PC-3 (cell line): ENCODE data around the gene LBHD1. TPM values are rescaled to one million over a fixed set of nuclear protein-coding genes. Genes with fewer than 3 reads are reported as not detected.

Experiments used
- ATAC-seq: fragments of 200-7000 bp; cut with Tn5 transposase; 2 replicates; pipeline ENCODE4 v1.9.1; 2020; ENCODE audit warnings: mild to moderate bottlenecking, moderate library complexity
- BruUV-seq: library from RNA; stranded (reverse); fragments of 400-500 nt; replicated peaks from 2 replicates; lab custom pipeline; 2021; lab: Mats Ljungman, UMichigan
- CTCF ChIA-PET: fragments of 300-600 bp; sonication (Branson Sonifier 250); formaldehyde crosslinking; loops from one replicate; lab custom pipeline; 2022; ENCODE audit warnings: antibody characterized with exemption; lab: Charles Lee
- POLR2A ChIA-PET: fragments of 300-600 bp; sonication (Branson Sonifier 250); formaldehyde crosslinking; loops from one replicate; lab custom pipeline; 2022; ENCODE audit warnings: antibody characterized with exemption; ENCODE audit not compliant: unreplicated experiment; lab: Charles Lee
- DNase-seq: peaks from one replicate; pipeline ENCODE4 v3.0.0-alpha.2; 2015
- H2AFZ ChIP-seq: fragments of 300-600 bp; sonication (generic); 2 replicates; pipeline ENCODE4 v1.6.0; 2016; ENCODE audit warnings: antibody characterized with exemption, low read length
- H3F3A ChIP-seq: fragments of 300-600 bp; sonication (generic); one replicate; pipeline ENCODE4 v1.6.0; 2017; ENCODE audit warnings: antibody characterized with exemption, low read length, control low read depth, mild to moderate bottlenecking; ENCODE audit not compliant: unreplicated experiment
- H3K27ac ChIP-seq: fragments of 300-600 bp; sonication (generic); 2 replicates; pipeline ENCODE4 v1.5.1; 2016; ENCODE audit warnings: mild to moderate bottlenecking, low read length
- H3K27me3 ChIP-seq: fragments of 300-600 bp; sonication (generic); 2 replicates; pipeline ENCODE4 v1.6.1; 2016; ENCODE audit warnings: low read length, mixed read lengths
- H3K36me3 ChIP-seq: fragments of 300-600 bp; sonication (generic); 2 replicates; pipeline ENCODE4 v1.6.1; 2016; ENCODE audit warnings: low read depth, mixed run types, low read length, mixed read lengths
- H3K4me1 ChIP-seq: fragments of 300-600 bp; sonication (generic); 2 replicates; pipeline ENCODE4 v1.5.1; 2016; ENCODE audit warnings: low read length; ENCODE audit not compliant: insufficient read depth
- H3K4me2 ChIP-seq: fragments of 300-600 bp; sonication (generic); 2 replicates; pipeline ENCODE4 v1.6.0; 2016; ENCODE audit warnings: low read length
- H3K4me3 ChIP-seq: fragments of 300-600 bp; sonication (generic); 2 replicates; pipeline ENCODE4 v1.5.1; 2016; ENCODE audit warnings: mild to moderate bottlenecking, low read length, mixed read lengths
- H3K79me2 ChIP-seq: fragments of 300-600 bp; sonication (generic); 2 replicates; pipeline ENCODE4 v1.6.1; 2017; ENCODE audit warnings: low read length, mixed read lengths
- H3K9ac ChIP-seq: fragments of 300-600 bp; sonication (generic); 2 replicates; pipeline ENCODE4 v1.6.0; 2016; ENCODE audit warnings: mild to moderate bottlenecking, low read length
- H3K9me2 ChIP-seq: fragments of 300-600 bp; sonication (generic); replicated peaks from 2 replicates; pipeline ENCODE4 v1.6.1; 2016; ENCODE audit warnings: mixed run types, low read length, mixed read lengths
- H3K9me3 ChIP-seq: fragments of 300-600 bp; sonication (generic); 2 replicates; pipeline ENCODE4 v1.6.1; 2016; ENCODE audit warnings: low read length, mixed read lengths
- H4K20me1 ChIP-seq: fragments of 300-600 bp; sonication (generic); 2 replicates; pipeline ENCODE4 v1.6.1; 2016; ENCODE audit warnings: low read length, mixed read lengths
- CTCF ChIP-seq: fragments of 300-600 bp; sonication (generic); conservative IDR thresholded peaks from 2 replicates; pipeline ENCODE4 v1.5.1; 2017; ENCODE audit warnings: antibody characterized with exemption, low read depth, mild to moderate bottlenecking, low read length
- EZH2 ChIP-seq: fragments of 300-600 bp; sonication (generic); IDR thresholded peaks from one replicate; pipeline ENCODE4 v1.6.1; 2017; ENCODE audit warnings: antibody characterized with exemption, mild to moderate bottlenecking, low read length; ENCODE audit not compliant: unreplicated experiment
- EZH2phosphoT487 ChIP-seq: fragments of 300-600 bp; sonication (generic); IDR thresholded peaks from 2 replicates; pipeline ENCODE4 v1.6.1; 2018; ENCODE audit warnings: mild to moderate bottlenecking, antibody characterized with exemption, low read length, borderline replicate concordance
- intact Hi-C: fragments of 100-400 bp; cut with micrococcal nuclease; formaldehyde crosslinking; loops from 2 replicates; pipeline ENCODE4 v1.9.0; 2023
- total RNA-seq: library from RNA; depleted of rRNA; stranded (reverse); fragments of >200 nt; gene quantifications from 2 replicates; pipeline ENCODE4 v1.2.3, GENCODE V29; 2014

The LBHD1 gene
- total RNA-seq, 1 experiment from 2014 or later: 9.7 TPM

DNA sequence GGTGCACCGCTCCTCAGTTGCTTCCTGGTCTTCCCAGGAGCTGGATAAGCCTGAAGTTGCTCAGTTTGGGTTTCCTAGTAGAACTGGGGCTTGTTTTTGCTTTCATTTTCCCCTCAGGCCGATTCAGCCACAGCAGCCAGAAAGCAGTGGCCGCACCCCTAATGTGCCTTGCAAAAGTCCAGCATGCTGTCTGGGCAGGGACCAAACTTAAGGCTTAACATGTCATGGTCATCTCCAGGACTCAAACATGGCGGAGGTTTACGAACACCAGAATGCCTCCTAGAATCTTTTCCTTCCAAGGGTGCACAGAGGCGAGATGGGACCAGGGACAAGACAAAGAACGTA, 37.9 kb upstream of the LBHD1 start:
- Histone ChIP-seq H3K9ac (no peak overlapping the region), H3K4me2 (no peak overlapping the region), H3K79me2 (0 out of 2 replicates have a peak, but pooled peaks cover 5% of the 10 kb centered on the region), H4K20me1 (no peaks in the 10 kb centered on the region), H3F3A (peaks cover 6% of the 10 kb centered on the region), H3K9me2 (no peaks in the 10 kb centered on the region), H3K4me3 (no peak overlapping the region), H2AFZ (no peak overlapping the region), H3K4me1 (peaks cover 17% of the 10 kb centered on the region), H3K27me3 (no peaks in the 10 kb centered on the region), H3K36me3 (peaks cover 49% of the 10 kb centered on the region), H3K27ac (no peak overlapping the region), H3K9me3 (no peaks in the 10 kb centered on the region)
- no TSS peak for BruUV-seq
- no peak for DNase-seq
- ChIA-PET CTCF (no interaction called here), POLR2A (no interaction called here)
- TF ChIP-seq EZH2: no peak
- TF ChIP-seq CTCF: no peak
- no peak for TF ChIP-seq EZH2phosphoT487
- intact Hi-C loops: no loop called here
- no peak for ATAC-seq

DNA sequence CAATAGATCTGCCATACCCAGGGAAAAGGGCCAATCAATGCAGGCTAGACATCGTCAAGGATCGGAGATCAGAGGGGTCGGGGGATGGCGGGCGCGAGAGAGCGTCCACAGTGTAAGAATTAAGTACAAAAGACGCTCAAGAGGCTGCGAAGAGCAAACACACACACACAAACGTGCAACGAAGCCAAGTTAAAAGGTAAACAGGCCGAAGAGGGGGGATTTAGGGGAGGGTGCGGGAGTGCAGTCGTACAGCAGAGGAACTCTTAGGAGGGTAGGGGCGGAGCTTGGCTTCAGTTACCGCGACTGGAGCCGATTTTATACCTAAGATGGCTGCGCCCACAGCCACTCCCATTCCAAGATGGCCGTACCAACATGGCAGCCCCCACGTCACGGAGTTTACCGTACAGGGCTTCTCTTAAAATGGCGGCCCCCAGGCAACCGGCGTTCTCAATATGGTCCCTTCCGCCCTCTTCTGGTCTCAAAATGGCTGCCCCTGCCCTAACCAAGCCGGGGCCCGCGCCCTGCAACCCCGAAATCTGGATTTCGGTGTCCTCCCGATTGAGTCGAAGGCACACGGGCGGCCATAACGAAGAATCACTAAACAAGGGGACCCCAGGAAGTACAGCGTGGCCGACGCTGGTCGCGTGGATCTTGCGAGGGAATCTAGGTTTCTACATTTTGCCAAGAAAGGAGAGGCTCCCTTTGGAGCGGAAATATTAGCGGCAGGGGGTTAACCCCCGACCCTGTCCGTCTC, 37.4 kb upstream of the LBHD1 start:
- Histone ChIP-seq H3K27me3 (no peaks in the 10 kb centered on the region), H3K4me2 (no peak overlapping the region), H3K4me1 (peaks cover 17% of the 10 kb centered on the region), H3K79me2 (0 out of 2 replicates have a peak, but pooled peaks cover 5% of the 10 kb centered on the region), H3K9me3 (no peaks in the 10 kb centered on the region), H2AFZ (no peak overlapping the region), H4K20me1 (no peaks in the 10 kb centered on the region), H3K27ac (no peak overlapping the region), H3K9ac (no peak overlapping the region), H3K9me2 (no peaks in the 10 kb centered on the region), H3K4me3 (no peak overlapping the region), H3F3A (peaks cover 6% of the 10 kb centered on the region), H3K36me3 (peaks cover 45% of the 10 kb centered on the region)
- DNase-seq (no peak), ATAC-seq (no peak)
- POLR2A ChIA-PET: no interaction called here
- CTCF ChIA-PET: no interaction called here
- no TSS peak for BruUV-seq
- no peak for TF ChIP-seq EZH2
- intact Hi-C loops: no loop called here

DNA sequence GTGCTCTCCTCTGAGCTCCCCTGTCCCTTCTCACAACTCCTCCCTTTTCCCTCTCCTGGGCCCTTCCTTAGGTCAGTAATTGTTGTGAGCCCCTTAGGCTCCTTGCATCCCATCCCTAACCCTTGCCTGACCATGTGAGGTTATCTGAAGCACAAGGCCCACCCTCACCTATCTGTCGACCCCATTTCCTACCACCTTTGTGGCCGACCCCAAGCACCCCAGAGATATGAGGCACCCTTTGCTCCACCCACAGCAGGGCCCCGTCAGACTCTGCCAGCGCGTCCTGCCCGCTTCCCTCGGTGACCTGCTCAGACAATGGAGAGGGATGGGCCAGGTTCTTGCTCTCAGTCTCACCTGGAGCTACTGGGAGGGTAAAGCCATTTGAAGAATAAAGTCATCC, 36.7 kb upstream of the LBHD1 start:
- H3K4me2 ChIP-seq: no peak overlapping the region
- CTCF ChIA-PET: no interaction called here
- intact Hi-C loops: no loop called here
- DNase-seq (no peak), ATAC-seq (no peak)
- no peak overlapping the region for H3K9ac ChIP-seq
- H2AFZ ChIP-seq: no peak overlapping the region
- H4K20me1 ChIP-seq: no peaks in the 10 kb centered on the region
- no peak overlapping the region for H3K27ac ChIP-seq
- peaks cover 40% of the 10 kb centered on the region for H3K36me3 ChIP-seq
- no peaks in the 10 kb centered on the region for H3K27me3 ChIP-seq
- peaks cover 6% of the 10 kb centered on the region for H3F3A ChIP-seq
- no peaks in the 10 kb centered on the region for H3K9me2 ChIP-seq
- H3K9me3 ChIP-seq: no peaks in the 10 kb centered on the region
- no TSS peak for BruUV-seq
- H3K4me1 ChIP-seq: peaks cover 17% of the 10 kb centered on the region
- 0 out of 2 replicates have a peak, but pooled peaks cover 5% of the 10 kb centered on the region for H3K79me2 ChIP-seq
- POLR2A ChIA-PET: no interaction called here
- TF ChIP-seq EZH2: no peak
- TF ChIP-seq CTCF: no peak
- TF ChIP-seq EZH2phosphoT487: no peak
- H3K4me3 ChIP-seq: no peak overlapping the region
